ENCODE data around the gene NEURL2.

- TF ChIP-seq CTCF (IDR thresholded peaks at IDR 0.05): no peak
- no peak for TF ChIP-seq EZH2 (IDR thresholded peaks at IDR 0.05)
- TF ChIP-seq EZH2phosphoT487 (IDR thresholded peaks at IDR 0.05): no peak
Measured at GRCh38 chr20:45907219-45907948, 16.4 kb upstream of the NEURL2 start.
